Progenitor cell of endocrine pancreas (in vitro differentiated cells): ENCODE results near the gene ADO. TPM values are rescaled to one million over a fixed set of nuclear protein-coding genes. Genes with fewer than 3 reads are reported as not detected.

Experiments used
- DNase-seq: peaks from one replicate; pipeline ENCODE4 v3.0.0; 2021; ENCODE audit warnings: low spot score; ENCODE audit not compliant: unreplicated experiment
- H3K27ac Mint-ChIP-seq: 2 replicates; pipeline ENCODE4 v1.8.0; 2021; ENCODE audit warnings: mild to moderate bottlenecking, moderate library complexity, mixed read lengths
- H3K27me3 Mint-ChIP-seq: 2 replicates; pipeline ENCODE4 v1.8.0; 2021; ENCODE audit warnings: mixed read lengths
- H3K36me3 Mint-ChIP-seq: 2 replicates; pipeline ENCODE4 v1.8.0; 2022; ENCODE audit warnings: mixed read lengths; ENCODE audit not compliant: insufficient read depth
- H3K4me1 Mint-ChIP-seq: 2 replicates; pipeline ENCODE4 v1.8.0; 2021; ENCODE audit warnings: low read depth, mixed read lengths
- H3K4me3 Mint-ChIP-seq: 2 replicates; pipeline ENCODE4 v1.8.0; 2021; ENCODE audit warnings: low read depth, mild to moderate bottlenecking, moderate library complexity, mixed read lengths
- H3K9me3 Mint-ChIP-seq: 2 replicates; pipeline ENCODE4 v1.8.0; 2021; ENCODE audit warnings: low read depth, mixed read lengths
- total RNA-seq: library from RNA; stranded (reverse); gene quantifications from 2 replicates; pipeline ENCODE4 v1.2.1, GENCODE V29; 2021
- TF ChIP-seq, protein P1 (sequence below): fragments of 200-600 bp; sonication (generic); IDR thresholded peaks from one replicate; pipeline ENCODE4 v1.5.0; 2021; ENCODE audit warnings: antibody characterized with exemption, mild to moderate bottlenecking; ENCODE audit not compliant: unreplicated experiment

The ADO gene
- total RNA-seq, 1 donor from 2014 or later = 22.9 TPM

GRCh38 chr10:62760401-62760800 lies 44.1 kb upstream of the ADO start:
- DNase-seq = no peak
- H3K36me3 Mint-ChIP-seq = no peaks in the 10 kb centered on the region
- no peaks in the 10 kb centered on the region for H3K27me3 Mint-ChIP-seq
- TF ChIP-seq, protein P1, sequence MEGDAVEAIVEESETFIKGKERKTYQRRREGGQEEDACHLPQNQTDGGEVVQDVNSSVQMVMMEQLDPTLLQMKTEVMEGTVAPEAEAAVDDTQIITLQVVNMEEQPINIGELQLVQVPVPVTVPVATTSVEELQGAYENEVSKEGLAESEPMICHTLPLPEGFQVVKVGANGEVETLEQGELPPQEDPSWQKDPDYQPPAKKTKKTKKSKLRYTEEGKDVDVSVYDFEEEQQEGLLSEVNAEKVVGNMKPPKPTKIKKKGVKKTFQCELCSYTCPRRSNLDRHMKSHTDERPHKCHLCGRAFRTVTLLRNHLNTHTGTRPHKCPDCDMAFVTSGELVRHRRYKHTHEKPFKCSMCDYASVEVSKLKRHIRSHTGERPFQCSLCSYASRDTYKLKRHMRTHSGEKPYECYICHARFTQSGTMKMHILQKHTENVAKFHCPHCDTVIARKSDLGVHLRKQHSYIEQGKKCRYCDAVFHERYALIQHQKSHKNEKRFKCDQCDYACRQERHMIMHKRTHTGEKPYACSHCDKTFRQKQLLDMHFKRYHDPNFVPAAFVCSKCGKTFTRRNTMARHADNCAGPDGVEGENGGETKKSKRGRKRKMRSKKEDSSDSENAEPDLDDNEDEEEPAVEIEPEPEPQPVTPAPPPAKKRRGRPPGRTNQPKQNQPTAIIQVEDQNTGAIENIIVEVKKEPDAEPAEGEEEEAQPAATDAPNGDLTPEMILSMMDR = no peak
- H3K4me1 Mint-ChIP-seq = peaks cover 4% of the 10 kb centered on the region
- peak overlapping the region; percentile 77 for H3K27ac Mint-ChIP-seq
- H3K4me3 Mint-ChIP-seq = no peak overlapping the region
- no peaks in the 10 kb centered on the region for H3K9me3 Mint-ChIP-seq

DNA sequence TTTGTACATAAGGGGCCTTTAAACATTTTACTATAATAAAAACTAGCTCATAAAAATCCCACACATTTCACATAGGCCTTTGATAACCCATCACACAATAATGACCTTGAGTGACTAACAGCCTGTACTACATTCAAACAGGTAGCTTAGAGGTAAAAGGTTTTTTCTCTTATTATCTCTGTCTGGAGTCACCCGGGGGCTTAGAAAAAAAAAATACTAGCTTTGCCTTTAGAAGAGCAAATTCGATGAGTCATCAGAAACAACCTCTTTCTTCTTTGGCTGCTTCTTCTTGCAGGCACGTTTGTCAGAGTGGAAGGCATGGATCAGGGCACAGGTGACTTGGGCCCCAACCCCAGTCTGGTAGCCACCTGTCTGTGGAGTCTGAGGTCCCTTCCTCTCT lies 43.4 kb upstream of the ADO start:
- Mint-ChIP-seq H3K36me3 (no peaks in the 10 kb centered on the region), H3K27me3 (no peaks in the 10 kb centered on the region), H3K4me1 (peaks cover 5% of the 10 kb centered on the region), H3K27ac (no peak overlapping the region), H3K9me3 (no peaks in the 10 kb centered on the region), H3K4me3 (no peak overlapping the region)
- DNase-seq = no peak
- TF ChIP-seq, protein P1 = no peak

DNA sequence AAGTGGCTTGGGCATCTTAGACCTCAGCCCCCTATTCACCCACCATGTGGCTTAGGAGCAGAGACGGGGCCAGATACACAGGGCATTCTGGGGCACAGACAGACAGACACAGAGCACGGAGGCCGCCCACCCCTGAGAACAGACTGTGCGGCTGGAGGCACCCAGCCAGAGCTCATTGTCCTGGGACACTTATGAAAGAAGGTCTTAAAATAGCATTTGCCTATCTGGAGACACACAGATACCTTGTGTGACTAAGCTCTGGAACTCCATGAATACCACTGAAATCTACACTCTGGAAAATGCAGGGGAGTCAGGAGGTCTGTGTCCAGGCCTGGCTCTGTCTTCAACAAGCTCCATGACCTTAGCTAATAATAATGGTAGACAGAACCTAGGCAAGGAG lies 41.4 kb upstream of the ADO start:
- Mint-ChIP-seq H3K27ac (peak overlapping the region; percentile 57), H3K4me3 (no peak overlapping the region), H3K27me3 (no peaks in the 10 kb centered on the region), H3K9me3 (no peaks in the 10 kb centered on the region), H3K36me3 (no peaks in the 10 kb centered on the region), H3K4me1 (peaks cover 6% of the 10 kb centered on the region)
- DNase-seq = no peak
- TF ChIP-seq, protein P1 = no peak

DNA sequence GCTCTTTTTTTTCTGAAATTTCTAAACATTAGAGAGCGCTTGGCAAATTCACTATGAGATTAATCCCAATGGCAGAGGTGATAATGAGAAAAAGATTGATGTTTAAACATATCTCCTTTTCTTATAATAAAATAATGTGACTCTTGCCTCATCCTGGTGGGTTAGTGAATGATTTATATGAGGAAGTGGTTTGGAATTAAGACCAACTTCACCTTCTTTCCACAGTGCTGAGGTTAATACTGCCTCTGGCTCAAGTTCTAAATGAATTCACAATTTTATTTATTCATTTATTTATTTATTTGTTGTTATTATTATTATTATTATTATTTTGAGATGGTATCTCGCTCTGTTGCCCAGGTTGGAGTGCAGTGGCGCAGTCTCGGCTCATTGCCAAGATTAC lies 40.5 kb upstream of the ADO start:
- H3K36me3 Mint-ChIP-seq = no peaks in the 10 kb centered on the region
- no peak for DNase-seq
- TF ChIP-seq, protein P1 = no peak
- H3K4me3 Mint-ChIP-seq = no peak overlapping the region
- peaks cover 6% of the 10 kb centered on the region for H3K4me1 Mint-ChIP-seq
- no peak overlapping the region for H3K27ac Mint-ChIP-seq
- no peaks in the 10 kb centered on the region for H3K27me3 Mint-ChIP-seq
- no peaks in the 10 kb centered on the region for H3K9me3 Mint-ChIP-seq

DNA sequence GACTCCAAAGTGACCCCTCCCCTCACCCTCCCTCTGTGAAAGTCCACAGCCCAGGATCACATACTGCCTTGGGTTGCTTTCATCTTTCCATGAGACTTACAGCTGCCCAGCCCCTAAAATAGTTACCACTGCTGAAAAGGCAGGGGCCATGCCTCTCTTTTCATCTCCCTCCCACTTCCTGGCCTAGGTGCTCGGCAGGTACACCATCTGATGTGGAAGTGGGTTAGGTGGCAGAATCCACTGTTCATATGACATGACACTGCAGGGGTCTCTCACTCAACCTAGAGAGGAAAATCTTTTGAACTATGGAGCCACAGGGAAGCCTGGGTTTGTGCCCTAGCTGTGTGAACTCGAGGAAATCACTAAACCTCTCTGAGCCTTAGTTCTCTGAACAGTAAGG lies 38.8 kb upstream of the ADO start:
- Mint-ChIP-seq H3K36me3 (no peaks in the 10 kb centered on the region), H3K27ac (no peak overlapping the region), H3K27me3 (no peaks in the 10 kb centered on the region), H3K9me3 (no peaks in the 10 kb centered on the region), H3K4me3 (no peak overlapping the region), H3K4me1 (peaks cover 3% of the 10 kb centered on the region)
- TF ChIP-seq, protein P1 = no peak
- no peak for DNase-seq
